ENCODE measurements around the gene IMPA2. TPM values are rescaled to one million over a fixed set of nuclear protein-coding genes. Genes with fewer than 3 reads are reported as not detected.
A peak's percentile ranks its signal among the peaks of the same experiment; 100 is the strongest.

IMPA2 gene
- total and polyA plus RNA-seq, 2 experiments from 2014 or later: 8.1 to 13.0 TPM

- in situ Hi-C loops (cut with MboI): no loop called here
- H3F3A ChIP-seq (ENCODE audit: insufficient read depth): peaks cover 6% of the 10 kb centered on the region; the same call in 1 of the 2 replicates
- no peaks in the 10 kb centered on the region for H3K9me3 ChIP-seq (ENCODE audit: low read depth)
- no peaks in the 10 kb centered on the region for H3K27me3 ChIP-seq (replicated peaks; ENCODE audit: insufficient read depth)
- no peak overlapping the region for H3K9ac ChIP-seq
- H3K4me1 ChIP-seq (ENCODE audit: insufficient read depth): no peaks in the 10 kb centered on the region
- no peak overlapping the region for H3K4me3 ChIP-seq
- no peak overlapping the region for H2AFZ ChIP-seq
- no peak overlapping the region for H3K4me2 ChIP-seq (ENCODE audit: unreplicated experiment)
- no peak overlapping the region for H3K27ac ChIP-seq
- H3K9me2 ChIP-seq (ENCODE audit: insufficient read depth): no peaks in the 10 kb centered on the region
- 46 to 52% methylated on average over 7 of the region's 7 CpGs for WGBS, 2 experiments (ENCODE audit: low coverage in 1 of 2, low lambda C conversion rate in 2 of 2, missing lambda C conversion rate in 2 of 2)
- no peaks in the 10 kb centered on the region for H4K20me1 ChIP-seq (ENCODE audit: insufficient read depth)
- H3K79me2 ChIP-seq (ENCODE audit: insufficient read depth): no peaks in the 10 kb centered on the region
- DNase-seq: peak; percentile 54
- H3K36me3 ChIP-seq (ENCODE audit: low read depth): no peaks in the 10 kb centered on the region
- TF ChIP-seq EZH2phosphoT487 (IDR thresholded peaks at IDR 0.05; ENCODE audit: insufficient read depth, low read depth): no peak
- no peak for TF ChIP-seq EZH2 (IDR thresholded peaks at IDR 0.05; ENCODE audit: insufficient read depth, poor library complexity, severe bottlenecking)
Observed at GRCh38 chr18:11987527-11987926, 6.2 kb downstream of the IMPA2 start.

GRCh38 chr18:11989174-11989573 lies 7.9 kb downstream of the IMPA2 start:
- peaks cover 4% of the 10 kb centered on the region; the same call in 1 of the 2 replicates for H3K4me1 ChIP-seq (ENCODE audit: insufficient read depth)
- no peak overlapping the region for H3K9ac ChIP-seq
- H3K79me2 ChIP-seq (ENCODE audit: insufficient read depth): no peaks in the 10 kb centered on the region
- H3K4me3 ChIP-seq: no peak overlapping the region
- H3K36me3 ChIP-seq (ENCODE audit: low read depth): no peaks in the 10 kb centered on the region
- 0 out of 2 replicates have a peak, but pooled peaks cover 2% of the 10 kb centered on the region for H3F3A ChIP-seq (ENCODE audit: insufficient read depth)
- TF ChIP-seq EZH2 (IDR thresholded peaks at IDR 0.05; ENCODE audit: insufficient read depth, poor library complexity, severe bottlenecking) (no peak), EZH2phosphoT487 (IDR thresholded peaks at IDR 0.05; ENCODE audit: insufficient read depth, low read depth) (no peak)
- H4K20me1 ChIP-seq (ENCODE audit: insufficient read depth): no peaks in the 10 kb centered on the region
- no peak overlapping the region for H2AFZ ChIP-seq
- no peaks in the 10 kb centered on the region for H3K27me3 ChIP-seq (replicated peaks; ENCODE audit: insufficient read depth)
- 69 to 80% methylated on average over 8 of the region's 8 CpGs for WGBS, 2 experiments (ENCODE audit: low coverage in 1 of 2, low lambda C conversion rate in 2 of 2, missing lambda C conversion rate in 2 of 2)
- no peak for DNase-seq
- H3K4me2 ChIP-seq (ENCODE audit: unreplicated experiment): no peak overlapping the region
- no peaks in the 10 kb centered on the region for H3K9me2 ChIP-seq (ENCODE audit: insufficient read depth)
- in situ Hi-C loops (cut with MboI): no loop called here
- no peak overlapping the region for H3K27ac ChIP-seq
- H3K9me3 ChIP-seq (ENCODE audit: low read depth): no peaks in the 10 kb centered on the region

- WGBS, 2 experiments (ENCODE audit: low coverage in 1 of 2, low lambda C conversion rate in 2 of 2, missing lambda C conversion rate in 2 of 2): 76 to 81% methylated on average over 6 of the region's 6 CpGs
- no peaks in the 10 kb centered on the region for H3K27me3 ChIP-seq (replicated peaks; ENCODE audit: insufficient read depth)
- DNase-seq: no peak
- no peak overlapping the region for H2AFZ ChIP-seq
- no peak for TF ChIP-seq EZH2phosphoT487 (IDR thresholded peaks at IDR 0.05; ENCODE audit: insufficient read depth, low read depth)
- peaks cover 12% of the 10 kb centered on the region for H3K4me1 ChIP-seq (ENCODE audit: insufficient read depth)
- no peaks in the 10 kb centered on the region for H4K20me1 ChIP-seq (ENCODE audit: insufficient read depth)
- in situ Hi-C loops (cut with MboI): loop anchor here (10.0 kb wide), 1 partner anchor 55 kb away; no protein-coding TSS in a partner anchor
- no peak overlapping the region for H3K9ac ChIP-seq
- no peaks in the 10 kb centered on the region for H3K9me2 ChIP-seq (ENCODE audit: insufficient read depth)
- no peaks in the 10 kb centered on the region for H3K36me3 ChIP-seq (ENCODE audit: low read depth)
- no peak overlapping the region for H3K4me3 ChIP-seq
- no peak overlapping the region for H3K27ac ChIP-seq
- no peaks in the 10 kb centered on the region for H3K79me2 ChIP-seq (ENCODE audit: insufficient read depth)
- 0 out of 2 replicates have a peak, but pooled peaks cover 10% of the 10 kb centered on the region for H3F3A ChIP-seq (ENCODE audit: insufficient read depth)
- H3K4me2 ChIP-seq (ENCODE audit: unreplicated experiment): no peak overlapping the region
- no peaks in the 10 kb centered on the region for H3K9me3 ChIP-seq (ENCODE audit: low read depth)
Observed at GRCh38 chr18:11989966-11990380, 8.7 kb downstream of the IMPA2 start.

DNA sequence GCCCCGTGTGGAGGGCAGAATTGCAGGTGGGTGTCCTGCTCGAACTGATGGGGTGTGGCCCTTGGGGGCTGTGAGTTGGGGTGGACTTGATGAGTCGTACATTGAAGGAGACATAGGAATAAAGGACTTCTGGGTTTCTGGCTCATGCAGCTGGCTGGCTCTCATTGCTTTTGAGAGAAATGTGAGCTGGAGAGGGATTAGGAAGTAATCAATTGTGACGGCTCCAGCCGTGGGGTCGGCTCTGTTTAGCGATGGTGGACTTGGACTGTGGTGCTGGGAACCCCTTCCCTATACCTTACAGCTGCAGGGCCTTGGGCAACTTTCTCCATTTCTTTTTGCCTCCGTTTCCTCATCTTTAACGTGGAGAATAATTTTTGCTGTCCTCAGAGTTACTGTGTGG lies 9.2 kb downstream of the IMPA2 start:
- H4K20me1 ChIP-seq (ENCODE audit: insufficient read depth): no peaks in the 10 kb centered on the region
- no peak overlapping the region for H2AFZ ChIP-seq
- H3F3A ChIP-seq (ENCODE audit: insufficient read depth): 0 out of 2 replicates have a peak, but pooled peaks cover 15% of the 10 kb centered on the region
- no peaks in the 10 kb centered on the region for H3K27me3 ChIP-seq (replicated peaks; ENCODE audit: insufficient read depth)
- H3K4me2 ChIP-seq (ENCODE audit: unreplicated experiment): no peak overlapping the region
- H3K79me2 ChIP-seq (ENCODE audit: insufficient read depth): no peaks in the 10 kb centered on the region
- H3K4me1 ChIP-seq (ENCODE audit: insufficient read depth): peaks cover 18% of the 10 kb centered on the region
- no peak overlapping the region for H3K9ac ChIP-seq
- no peaks in the 10 kb centered on the region for H3K36me3 ChIP-seq (ENCODE audit: low read depth)
- H3K4me3 ChIP-seq: no peak overlapping the region
- H3K27ac ChIP-seq: no peak overlapping the region
- in situ Hi-C loops (cut with MboI): loop anchor here (10.0 kb wide), 1 partner anchor 56 kb away; no protein-coding TSS in a partner anchor
- H3K9me2 ChIP-seq (ENCODE audit: insufficient read depth): no peaks in the 10 kb centered on the region
- WGBS, 2 experiments (ENCODE audit: low coverage in 1 of 2, low lambda C conversion rate in 2 of 2, missing lambda C conversion rate in 2 of 2): 60 to 66% methylated on average over 9 of the region's 9 CpGs
- DNase-seq: no peak
- H3K9me3 ChIP-seq (ENCODE audit: low read depth): no peaks in the 10 kb centered on the region
- TF ChIP-seq EZH2 (IDR thresholded peaks at IDR 0.05; ENCODE audit: insufficient read depth, poor library complexity, severe bottlenecking): no peak
- TF ChIP-seq EZH2phosphoT487 (IDR thresholded peaks at IDR 0.05; ENCODE audit: insufficient read depth, low read depth): no peak
